ENCODE results near the gene NWD2. TPM values are rescaled to one million over a fixed set of nuclear protein-coding genes. Genes with fewer than 3 reads are reported as not detected.

The NWD2 gene
- total RNA-seq, 1 experiment from 2014 or later: not detected

Small RNA genes lying within 50 kb of the gene (small RNA-seq; reads per million reads assigned to genes)
- gene MIR4801: 0 reads per million in 2 experiments

All from SK-MEL-5 (cell line).